WI38 (cell line): ENCODE data around the gene MXI1.
"Not testable (repeated sequence)": the region's sequence is repeated elsewhere in the genome, so short reads cannot be mapped to it uniquely, and the experiment has no call there.

Experiments
- H3K4me3 ChIP-seq: 2 replicates; pipeline ENCODE4 v1.5.1; 2011; ENCODE audit warnings: low read depth, mild to moderate bottlenecking, control low read depth, low read length
- TF ChIP-seq, protein P1 (sequence below): IDR thresholded peaks from 2 replicates; pipeline ENCODE4 v1.5.1; 2012; ENCODE audit warnings: low read depth, mild to moderate bottlenecking, control low read depth, low read length

Gene MXI1

DNA sequence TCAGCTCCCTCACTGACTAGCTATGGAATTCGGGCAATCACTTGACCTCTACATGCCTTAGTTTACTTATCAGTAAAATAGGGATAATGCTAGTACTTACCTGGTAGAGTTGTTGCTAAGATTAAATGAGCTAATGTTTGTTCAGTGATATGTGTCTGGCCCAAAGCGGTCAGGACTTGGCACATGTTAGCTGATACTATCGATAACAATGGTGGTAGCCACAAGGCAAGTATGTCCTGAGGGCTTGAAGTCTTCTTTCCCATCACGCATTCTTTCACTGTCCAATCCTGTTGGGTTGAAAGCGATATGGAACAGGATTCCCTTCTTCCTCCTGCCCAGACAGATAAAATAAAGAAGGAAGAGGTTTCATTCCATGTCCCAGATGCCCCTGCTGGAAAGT is 25.5 kb upstream of the MXI1 start:
- TF ChIP-seq, protein P1, sequence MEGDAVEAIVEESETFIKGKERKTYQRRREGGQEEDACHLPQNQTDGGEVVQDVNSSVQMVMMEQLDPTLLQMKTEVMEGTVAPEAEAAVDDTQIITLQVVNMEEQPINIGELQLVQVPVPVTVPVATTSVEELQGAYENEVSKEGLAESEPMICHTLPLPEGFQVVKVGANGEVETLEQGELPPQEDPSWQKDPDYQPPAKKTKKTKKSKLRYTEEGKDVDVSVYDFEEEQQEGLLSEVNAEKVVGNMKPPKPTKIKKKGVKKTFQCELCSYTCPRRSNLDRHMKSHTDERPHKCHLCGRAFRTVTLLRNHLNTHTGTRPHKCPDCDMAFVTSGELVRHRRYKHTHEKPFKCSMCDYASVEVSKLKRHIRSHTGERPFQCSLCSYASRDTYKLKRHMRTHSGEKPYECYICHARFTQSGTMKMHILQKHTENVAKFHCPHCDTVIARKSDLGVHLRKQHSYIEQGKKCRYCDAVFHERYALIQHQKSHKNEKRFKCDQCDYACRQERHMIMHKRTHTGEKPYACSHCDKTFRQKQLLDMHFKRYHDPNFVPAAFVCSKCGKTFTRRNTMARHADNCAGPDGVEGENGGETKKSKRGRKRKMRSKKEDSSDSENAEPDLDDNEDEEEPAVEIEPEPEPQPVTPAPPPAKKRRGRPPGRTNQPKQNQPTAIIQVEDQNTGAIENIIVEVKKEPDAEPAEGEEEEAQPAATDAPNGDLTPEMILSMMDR = no peak
- H3K4me3 ChIP-seq = no peak overlapping the region

DNA sequence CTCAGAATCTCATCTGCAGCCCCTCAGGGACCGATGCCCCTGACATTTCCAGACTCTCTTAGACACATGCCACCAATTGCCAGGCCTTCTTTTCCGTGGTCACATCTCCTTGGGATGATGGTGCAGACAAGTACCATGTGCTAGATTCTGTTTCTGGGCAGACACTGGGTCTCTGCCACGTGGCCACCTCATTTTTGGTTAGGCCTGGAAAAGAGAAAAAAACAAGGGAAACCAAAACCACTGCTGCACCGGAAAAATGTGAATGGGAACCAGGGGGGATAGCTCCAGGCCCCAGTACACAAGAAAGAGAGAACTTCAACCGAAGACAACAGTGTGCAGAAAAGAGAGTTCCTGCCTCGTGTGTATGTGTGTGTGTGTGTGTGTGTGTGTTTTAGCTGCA is 23.0 kb upstream of the MXI1 start:
- TF ChIP-seq, protein P1 = no peak
- no peak overlapping the region for H3K4me3 ChIP-seq

DNA sequence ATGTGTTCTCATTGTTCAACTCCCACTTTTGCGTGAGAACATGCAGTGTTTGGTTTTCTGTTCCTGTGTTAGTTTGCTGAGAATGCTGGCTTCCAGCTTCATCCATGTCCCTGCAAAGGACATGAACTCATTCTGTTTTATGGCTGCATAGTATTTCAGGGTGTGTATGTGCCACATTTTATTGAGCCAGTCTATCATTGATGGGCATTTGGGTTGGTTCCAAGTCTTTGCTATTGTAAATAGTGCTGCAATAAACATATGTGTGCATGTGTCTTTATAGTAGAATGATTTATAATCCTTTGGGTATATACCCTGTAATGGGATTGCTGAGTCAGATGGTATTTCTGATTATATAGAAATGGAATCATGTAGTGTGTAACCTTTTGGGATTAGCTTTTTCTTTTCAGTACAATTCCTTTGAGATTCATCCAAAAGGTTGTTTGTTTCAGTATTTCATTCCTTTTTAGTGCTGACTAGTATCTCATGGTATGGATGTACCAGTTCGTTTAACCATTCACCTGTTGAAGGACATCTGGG is 21.7 kb upstream of the MXI1 start:
- H3K4me3 ChIP-seq = not testable (repeated sequence)

DNA sequence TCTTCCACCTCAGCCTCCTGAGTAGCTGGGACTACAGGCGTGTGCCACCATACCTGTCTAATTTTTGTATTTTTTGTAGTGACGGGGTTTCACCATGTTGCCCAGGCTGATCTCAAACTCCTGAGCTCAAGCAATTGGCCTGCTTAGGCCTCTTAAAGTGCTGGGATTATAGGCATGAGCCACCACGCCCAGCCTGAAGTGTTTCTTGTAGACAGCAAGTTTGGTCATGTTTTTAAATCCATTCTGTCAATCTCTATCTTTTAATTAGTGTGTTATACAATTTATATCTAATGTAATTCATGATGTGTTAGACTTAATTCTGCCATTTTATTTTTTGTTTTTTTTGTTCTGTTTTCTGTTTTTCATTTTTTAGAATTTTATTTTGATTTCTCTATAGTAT is 17.2 kb upstream of the MXI1 start:
- TF ChIP-seq, protein P1 = no peak
- no peak overlapping the region for H3K4me3 ChIP-seq

DNA sequence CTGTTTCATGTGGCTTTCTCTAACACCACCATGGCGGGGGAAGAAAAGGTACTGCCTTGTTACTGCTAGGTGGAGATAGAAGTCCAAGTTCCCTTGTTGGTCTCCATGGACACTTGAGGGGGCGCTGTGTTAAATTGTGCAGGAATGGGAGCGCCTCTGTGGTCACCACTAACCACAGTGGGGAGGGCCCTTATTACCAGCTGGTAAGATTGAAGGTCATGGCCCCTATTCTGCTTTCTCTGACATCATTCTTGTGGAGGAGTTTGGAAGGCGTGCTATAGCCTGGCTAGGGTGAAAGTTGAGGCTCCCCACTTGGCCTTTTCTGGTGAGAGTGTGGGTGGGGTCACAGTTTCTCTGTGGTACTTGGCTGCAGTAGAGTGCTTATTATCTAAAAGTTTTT is 14.9 kb upstream of the MXI1 start:
- TF ChIP-seq, protein P1 = no peak
- H3K4me3 ChIP-seq = no peak overlapping the region

DNA sequence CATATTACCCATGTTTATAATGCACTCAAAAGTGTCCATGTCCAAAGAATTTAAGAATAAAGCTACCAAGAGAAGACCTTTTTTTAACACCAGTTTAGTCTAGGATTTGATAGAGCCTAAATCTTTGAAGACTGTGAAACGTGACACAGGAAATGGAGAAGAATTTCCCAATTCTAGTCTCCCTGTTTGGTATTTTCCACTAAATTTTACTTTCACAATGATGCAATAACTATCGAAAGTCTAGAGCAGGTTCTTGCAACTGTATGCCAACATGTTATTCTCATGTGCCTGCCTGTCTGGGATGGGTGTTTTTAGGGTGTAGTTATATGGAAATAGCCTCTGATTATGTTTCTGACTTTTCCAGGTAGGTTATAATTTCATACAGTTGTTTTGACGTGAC is 6.9 kb upstream of the MXI1 start:
- no peak overlapping the region for H3K4me3 ChIP-seq
- TF ChIP-seq, protein P1 = no peak

DNA sequence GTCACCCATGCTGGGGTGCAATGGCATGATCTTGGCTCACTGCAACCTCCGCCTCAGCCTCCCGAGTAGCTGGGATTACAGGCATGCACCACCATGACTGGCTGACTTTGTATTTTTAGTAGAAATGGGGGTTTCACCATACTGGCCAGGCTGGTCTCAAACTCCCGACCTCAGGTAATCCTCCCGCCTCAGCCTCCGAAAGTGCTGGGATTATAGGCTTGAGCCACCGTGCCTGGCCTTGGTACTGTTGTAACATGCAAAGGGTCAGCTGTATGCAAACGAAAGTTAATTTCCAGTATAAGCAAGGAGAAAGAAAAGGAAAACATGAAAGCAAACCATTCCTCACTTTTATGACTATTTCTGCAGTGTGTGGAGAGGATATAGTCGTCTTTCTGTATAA is 6.4 kb upstream of the MXI1 start:
- not testable (repeated sequence) for H3K4me3 ChIP-seq

DNA sequence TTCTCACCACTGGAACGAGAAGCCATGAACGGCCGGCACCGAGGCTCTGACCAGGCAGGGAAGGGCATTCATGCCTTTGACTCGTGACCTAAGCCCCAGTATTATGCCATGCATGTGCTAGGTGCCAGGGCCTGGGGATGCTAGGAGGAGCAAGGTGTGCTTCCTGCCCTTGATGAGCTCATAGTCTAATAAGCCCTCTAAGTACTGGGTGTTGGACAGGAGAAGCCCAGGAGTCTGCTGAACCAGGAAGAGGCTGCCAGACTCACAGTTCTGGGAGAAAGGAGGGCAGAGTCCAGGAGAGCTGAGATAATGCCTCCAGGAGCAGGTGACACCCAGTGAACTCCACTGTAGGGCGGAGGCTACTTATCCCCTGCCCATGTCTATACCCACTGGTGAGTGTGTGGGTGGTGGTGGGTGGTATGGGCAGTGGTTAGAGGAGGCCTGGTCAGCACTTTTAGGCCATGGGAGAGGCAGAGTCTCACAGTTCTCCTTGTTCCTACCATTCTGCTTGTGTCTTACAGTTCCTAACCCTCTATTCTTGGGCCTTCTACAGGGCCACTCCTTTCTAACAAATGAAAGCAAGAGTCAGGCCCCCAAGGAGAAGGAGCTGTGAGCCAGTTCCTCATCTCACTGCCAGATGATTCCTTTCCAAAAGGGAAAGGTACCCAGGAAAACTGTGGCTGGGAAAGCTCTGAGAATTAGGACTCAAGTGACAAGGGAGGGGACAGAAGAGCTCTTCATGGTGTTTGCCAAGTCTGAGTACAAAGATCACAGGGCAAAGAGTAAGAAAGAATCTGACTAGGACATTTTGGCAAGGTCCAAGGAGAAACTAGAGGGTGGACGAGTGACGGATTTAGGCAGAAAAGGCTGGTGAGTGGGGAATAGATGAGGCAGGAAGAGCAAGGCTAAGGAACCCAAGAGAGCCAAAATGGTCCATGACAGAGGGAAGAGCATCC is 3.6 kb upstream of the MXI1 start:
- H3K4me3 ChIP-seq = no peak overlapping the region
- TF ChIP-seq, protein P1 = no peak
